K562 (cell line): Measurements from ENCODE around the gene NTN1. TPM values are rescaled to one million over a fixed set of nuclear protein-coding genes. Genes with fewer than 3 reads are reported as not detected.

Source experiments
- ATAC-seq: fragments of 200-7000 bp; cut with Tn5 transposase; 3 replicates; pipeline ENCODE4 v1.9.1; 2020; ENCODE audit warnings: moderate library complexity
- BruUV-seq: library from RNA; stranded (reverse); fragments of 400-500 nt; replicated peaks from 2 replicates; lab custom pipeline; 2021; lab: Mats Ljungman, UMichigan
- CTCF ChIA-PET: fragments of 300-600 bp; formaldehyde crosslinking; extraction: SDS; loops from one replicate; lab custom pipeline; 2021; ENCODE audit warnings: low intra/inter-chr PET ratio; lab: Yijun Ruan, JAX
- POLR2A ChIA-PET: fragments of 300-600, 350-650 bp; sonication (Branson Sonifier 250); formaldehyde crosslinking; extraction: SDS; loops from one replicate; lab custom pipeline; 2021; ENCODE audit warnings: antibody characterized with exemption, inconsistent platforms; lab: Yijun Ruan, JAX
- DNase-seq, 4 experiments: peaks; one replicate each; pipeline versions ENCODE4 v3.0.0 to v3.0.0-alpha.2; 2011 to 2018; ENCODE audit warnings: low spot score in 3 of 4, mixed read lengths in 3 of 4; ENCODE audit errors: extremely low read depth in 1 of 4
- FAIRE-seq: peaks from 2 replicates; lab custom pipeline; 2011; peaks lifted over from hg19 to GRCh38; lab: Jason Lieb, UNC
- H2AFZ ChIP-seq: 2 replicates; pipeline ENCODE4 v1.6.0; 2011; ENCODE audit warnings: low read depth, low read length, control low read depth, inconsistent platforms
- H3K27ac ChIP-seq: fragments of 200-600 bp; 3 replicates; pipeline ENCODE4 v1.8.0; 2011; ENCODE audit warnings: low read depth, mild to moderate bottlenecking, control low read depth, inconsistent platforms, low read length, moderate library complexity, mixed read lengths; ENCODE audit errors: extremely low read depth
- H3K27me3 ChIP-seq, 2 experiments: fragments of 300-600 bp in 1 of 2; 2 replicates in 1 of 2; 3 replicates in 1 of 2; pipeline versions ENCODE4 v1.6.0 to v1.8.0; 2011; ENCODE audit warnings: inconsistent platforms in 2 of 2, low read length in 2 of 2, mild to moderate bottlenecking in 1 of 2, mixed read lengths in 1 of 2, moderate library complexity in 1 of 2; ENCODE audit not compliant: control insufficient read depth in 2 of 2, insufficient read depth in 2 of 2
- H3K36me3 ChIP-seq: fragments of 300-600 bp; 3 replicates; pipeline ENCODE4 v1.8.0; 2011; ENCODE audit warnings: mild to moderate bottlenecking, low read length, inconsistent platforms; ENCODE audit not compliant: control insufficient read depth, insufficient read depth
- H3K4me1 ChIP-seq, 2 experiments: fragments of 200-600 bp in 1 of 2; replicated peaks in 1 of 2; 2 replicates in 1 of 2; 3 replicates in 1 of 2; pipeline versions ENCODE4 v1.5.1 to v1.8.0; 2011; ENCODE audit warnings: inconsistent platforms in 2 of 2, low read length in 2 of 2, mild to moderate bottlenecking in 1 of 2, mixed read lengths in 1 of 2, moderate library complexity in 1 of 2; ENCODE audit not compliant: control insufficient read depth in 2 of 2, insufficient read depth in 2 of 2
- H3K4me2 ChIP-seq: 2 replicates; pipeline ENCODE4 v1.6.1; 2011; ENCODE audit warnings: low read length, control low read depth, inconsistent platforms, mixed read lengths; ENCODE audit not compliant: insufficient read depth
- H3K4me3 ChIP-seq: fragments of 200-600 bp; sonication (generic), shearing (Covaris generic); 2 replicates; pipeline ENCODE4 v1.5.1; 2016; ENCODE audit warnings: control low read depth, inconsistent platforms
- H3K79me2 ChIP-seq: fragments of 200-600 bp; 3 replicates; pipeline ENCODE4 v1.8.0; 2011; ENCODE audit warnings: low read length, inconsistent platforms; ENCODE audit not compliant: control insufficient read depth, insufficient read depth
- H3K9ac ChIP-seq, 2 experiments: 2 replicates each; pipeline versions ENCODE4 v1.6.0 to v1.6.1; 2011; ENCODE audit warnings: low read depth in 2 of 2, low read length in 2 of 2, control low read depth in 1 of 2, inconsistent platforms in 1 of 2, mild to moderate bottlenecking in 1 of 2, mixed read lengths in 1 of 2; ENCODE audit not compliant: insufficient read depth in 1 of 2
- H3K9me1 ChIP-seq: one replicate; pipeline ENCODE4 v1.6.0; 2011; ENCODE audit warnings: inconsistent platforms, mild to moderate bottlenecking, low read length, moderate library complexity; ENCODE audit not compliant: control insufficient read depth, insufficient read depth
- H3K9me3 ChIP-seq: replicated peaks from 2 replicates; pipeline ENCODE4 v1.5.1; 2011; ENCODE audit warnings: low read depth, low read length, inconsistent platforms; ENCODE audit not compliant: control insufficient read depth, insufficient read depth
- H4K20me1 ChIP-seq: replicated peaks from 2 replicates; pipeline ENCODE4 v1.6.1; 2011; ENCODE audit warnings: low read length, inconsistent platforms, mixed read lengths; ENCODE audit not compliant: control insufficient read depth, insufficient read depth
- HDAC8 ChIP-seq: fragments of 450-650 bp; IDR thresholded peaks from 2 replicates; pipeline ENCODE4 v1.6.1; 2016; ENCODE audit warnings: mild to moderate bottlenecking, missing genetic modification characterization, moderate library complexity, missing compliant biosample characterization
- KDM1A ChIP-seq, 2 experiments: fragments of 450-650 bp; IDR thresholded peaks; 2 replicates each; pipeline ENCODE4 v1.6.1; 2016; ENCODE audit warnings: mild to moderate bottlenecking in 2 of 2
- MAFG ChIP-seq: fragments of 450-650 bp; conservative IDR thresholded peaks from 2 replicates; pipeline ENCODE4 v1.6.1; 2016; ENCODE audit warnings: missing genetic modification characterization, missing compliant biosample characterization
- MAZ ChIP-seq, 2 experiments: fragments of 450-650 bp in 1 of 2; sonication (generic) in 1 of 2; formaldehyde crosslinking; IDR thresholded peaks in 1 of 2; conservative IDR thresholded peaks in 1 of 2; 2 replicates each; pipeline versions ENCODE4 v1.4.0 to v1.5.0; 2020; ENCODE audit warnings: mild to moderate bottlenecking in 1 of 2, missing genetic modification reagents in 1 of 2
- NONO ChIP-seq, 2 experiments: fragments of 200-400 bp in 1 of 2; fragments of 450-650 bp in 1 of 2; formaldehyde crosslinking in 1 of 2; IDR thresholded peaks; 2 replicates each; pipeline ENCODE4 v1.6.1; 2017; ENCODE audit warnings: low read depth in 2 of 2, mild to moderate bottlenecking in 2 of 2, moderate library complexity in 2 of 2, low read length in 1 of 2
- PRMT5 ChIP-seq: sonication (generic); formaldehyde crosslinking; IDR thresholded peaks from 2 replicates; pipeline ENCODE4 v1.5.0; 2020; ENCODE audit warnings: missing genetic modification reagents
- SP1 ChIP-seq: sonication (generic); formaldehyde crosslinking; IDR thresholded peaks from 2 replicates; pipeline ENCODE4 v1.8.1; 2022; ENCODE audit warnings: mild to moderate bottlenecking, missing genetic modification reagents
- U2AF2 ChIP-seq: fragments of 200-400 bp; formaldehyde crosslinking; optimal IDR thresholded peaks from 2 replicates; pipeline ENCODE3; 2017; ENCODE audit warnings: low read depth, mild to moderate bottlenecking, low read length
- ZBED1 ChIP-seq: IDR thresholded peaks from 2 replicates; pipeline ENCODE4 v1.6.1; 2014
- ZBTB7A ChIP-seq: IDR thresholded peaks from 2 replicates; pipeline ENCODE4 v1.6.1; 2011; ENCODE audit warnings: low read depth, mild to moderate bottlenecking, low read length, moderate library complexity, borderline replicate concordance; ENCODE audit not compliant: control insufficient read depth
- ZNF23 ChIP-seq: fragments of 250-450 bp; sonication (Bioruptor Pico); IDR thresholded peaks from 2 replicates; pipeline ENCODE4 v1.4.0; 2020; ENCODE audit warnings: mild to moderate bottlenecking
- ZNF408 ChIP-seq: fragments of 250-450 bp; sonication (Bioruptor Pico); IDR thresholded peaks from 2 replicates; pipeline ENCODE4 v1.4.0; 2020; ENCODE audit warnings: low read depth, mild to moderate bottlenecking, moderate library complexity
- ZNF707 ChIP-seq: fragments of 250-450 bp; sonication (Bioruptor Pico); conservative IDR thresholded peaks from 2 replicates; pipeline ENCODE4 v1.8.0; 2022; ENCODE audit warnings: inconsistent platforms, mild to moderate bottlenecking, moderate library complexity
- WGBS: fragments of 100-300 bp; shearing (Covaris generic); methylation state at CpG from one replicate; pipeline ENCODE4 v1.1.6; 2016; ENCODE audit warnings: low coverage, mixed read lengths; ENCODE audit not compliant: insufficient coverage; ENCODE audit errors: missing lambda C conversion rate; 5-methylcytosine and 5-hydroxymethylcytosine counted together
- in situ Hi-C: fragments of 300-500 bp; cut with MboI; formaldehyde crosslinking; loops from 4 replicates; pipeline ENCODE4 v1.15.0; 2018; ENCODE audit warnings: inconsistent platforms, mixed read lengths
- intact Hi-C: fragments of 100-400 bp; cut with micrococcal nuclease; formaldehyde crosslinking; loops from 2 replicates; pipeline ENCODE4 v1.14.2; 2022
- polyA plus RNA-seq, 8 experiments: library from polyadenylated mRNA; depleted of rRNA in 4 of 8; stranded (reverse) in 5 of 8; unstranded in 3 of 8; fragments of >200 nt; fragmentation: Nextera tagmentation in 2 of 8; fragmentation: Illumina TruSeq in 1 of 8; extraction: Ambion mirVana in 2 of 8; extraction: Trizol in 1 of 8; gene quantifications; 2 replicates each; pipeline versions ENCODE4 v1.2.1 to v1.2.3, GENCODE V29; 2011 to 2014; ENCODE audit warnings: inconsistent platforms in 1 of 8, missing spikeins in 1 of 8
- total RNA-seq, 7 experiments: library from RNA; depleted of rRNA in 6 of 7; stranded (reverse); fragments of >200 nt in 6 of 7; fragmentation: Illumina TruSeq in 2 of 7; extraction: Trizol in 2 of 7; gene quantifications; 2 replicates each; pipeline versions ENCODE4 v1.2.1 to v1.2.3, GENCODE V29; 2011 to 2021; ENCODE audit warnings: low replicate concordance in 1 of 7
- TF ChIP-seq, protein P1 (sequence below): sonication (generic); formaldehyde crosslinking; IDR thresholded peaks from 2 replicates; pipeline ENCODE4 v1.8.0; 2022; ENCODE audit warnings: missing genetic modification reagents, mild to moderate bottlenecking, moderate library complexity, borderline replicate concordance
- TF ChIP-seq, protein P2 (sequence below): fragments of 450-650 bp; formaldehyde crosslinking; IDR thresholded peaks from 2 replicates; pipeline ENCODE4 v1.4.0; 2020; ENCODE audit warnings: mild to moderate bottlenecking, moderate library complexity
- TF ChIP-seq, protein P3 (sequence below): fragments of 250-450 bp; sonication (Bioruptor Pico); IDR thresholded peaks from 2 replicates; pipeline ENCODE4 v1.8.0; 2022; ENCODE audit warnings: inconsistent platforms
- TF ChIP-seq, protein P4 (sequence below): IDR thresholded peaks from 2 replicates; pipeline ENCODE4 v1.6.1; 2016; ENCODE audit warnings: missing genetic modification characterization, missing compliant biosample characterization

The NTN1 gene
- total and polyA plus RNA-seq, 9 of the 15 experiments (the other 6 are each of a cell fraction or from before 2014, with no cell fraction given) = 0.02 TPM; not detected in 8

DNA sequence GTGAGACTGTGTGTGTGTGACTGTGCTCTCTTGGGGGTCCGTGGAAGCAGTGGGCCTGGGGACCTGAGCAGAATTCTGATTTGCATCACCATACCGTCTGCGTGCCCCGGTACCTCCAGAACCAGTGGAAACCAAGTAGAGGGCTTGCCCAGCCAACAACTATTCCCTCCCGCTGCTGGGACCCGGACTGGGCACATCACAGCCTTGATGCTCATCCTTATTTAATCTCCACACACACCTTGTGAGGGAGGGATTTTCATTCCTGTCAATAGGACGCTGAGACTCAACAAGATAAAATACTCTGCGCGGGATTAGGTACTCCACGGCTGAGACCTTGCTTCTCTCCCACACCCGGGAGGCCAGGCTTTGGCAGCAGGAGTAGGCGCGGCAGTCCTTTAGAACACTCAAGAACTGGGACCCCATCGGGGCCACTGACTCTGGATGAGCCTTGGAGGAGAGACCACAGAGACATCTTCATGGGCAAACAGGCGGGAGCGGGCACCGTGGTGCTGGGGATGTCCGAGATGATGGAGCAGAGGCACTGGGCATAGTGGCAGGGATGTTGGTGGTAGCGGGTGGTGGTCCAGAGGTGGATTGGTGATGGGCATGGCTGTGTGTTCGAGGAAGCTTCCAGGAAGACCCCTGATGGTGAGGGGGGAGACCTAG, 208.0 kb downstream of the NTN1 start:
- 2% methylated on average over 15 of the region's 20 CpGs for WGBS
- no peaks in the 10 kb centered on the region for H3K36me3 ChIP-seq
- no peaks in the 10 kb centered on the region for H4K20me1 ChIP-seq
- H3K79me2 ChIP-seq = no peaks in the 10 kb centered on the region
- ATAC-seq (no peak), FAIRE-seq (no peak), DNase-seq (no peak)
- no peak overlapping the region for H3K9ac ChIP-seq
- ChIA-PET CTCF (no interaction called here), POLR2A (no interaction called here)
- no peak overlapping the region for H3K4me2 ChIP-seq
- H3K9me3 ChIP-seq = no peaks in the 10 kb centered on the region
- no peak overlapping the region for H2AFZ ChIP-seq
- H3K4me3 ChIP-seq = no peak overlapping the region
- H3K27ac ChIP-seq = no peak overlapping the region
- peaks cover 0 to 18% of the 10 kb centered on the region in 2 experiments; a peak in 2 of 5 replicates for H3K27me3 ChIP-seq
- no peaks in the 10 kb centered on the region for H3K9me1 ChIP-seq
- H3K4me1 ChIP-seq = peaks cover 0 to 3% of the 10 kb centered on the region in 2 experiments; a peak in 2 of 5 replicates
- intact Hi-C loops (no loop called here), in situ Hi-C loops (no loop called here)
- BruUV-seq = no TSS peak
- TF ChIP-seq ZNF23 = no peak
- TF ChIP-seq, protein P1, sequence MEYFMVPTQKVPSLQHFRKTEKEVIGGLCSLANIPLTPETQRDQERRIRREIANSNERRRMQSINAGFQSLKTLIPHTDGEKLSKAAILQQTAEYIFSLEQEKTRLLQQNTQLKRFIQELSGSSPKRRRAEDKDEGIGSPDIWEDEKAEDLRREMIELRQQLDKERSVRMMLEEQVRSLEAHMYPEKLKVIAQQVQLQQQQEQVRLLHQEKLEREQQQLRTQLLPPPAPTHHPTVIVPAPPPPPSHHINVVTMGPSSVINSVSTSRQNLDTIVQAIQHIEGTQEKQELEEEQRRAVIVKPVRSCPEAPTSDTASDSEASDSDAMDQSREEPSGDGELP (CRISPR knock-in tag) = no peak
- TF ChIP-seq ZBED1 = no peak
- no peak for TF ChIP-seq NONO (IDR thresholded peaks at IDR 0.05; ENCODE audit: low read depth in 2 of 2, low read length in 1 of 2)
- TF ChIP-seq MAFG (tag) = no peak
- TF ChIP-seq PRMT5 (CRISPR knock-in tag) = no peak
- no peak for TF ChIP-seq KDM1A (IDR thresholded peaks at IDR 0.05)
- no peak for TF ChIP-seq ZBTB7A
- TF ChIP-seq ZNF408 = no peak
- no peak for TF ChIP-seq HDAC8 (tag)
- no peak for TF ChIP-seq SP1 (CRISPR knock-in tag)
- no peak for TF ChIP-seq U2AF2
- TF ChIP-seq, protein P2, sequence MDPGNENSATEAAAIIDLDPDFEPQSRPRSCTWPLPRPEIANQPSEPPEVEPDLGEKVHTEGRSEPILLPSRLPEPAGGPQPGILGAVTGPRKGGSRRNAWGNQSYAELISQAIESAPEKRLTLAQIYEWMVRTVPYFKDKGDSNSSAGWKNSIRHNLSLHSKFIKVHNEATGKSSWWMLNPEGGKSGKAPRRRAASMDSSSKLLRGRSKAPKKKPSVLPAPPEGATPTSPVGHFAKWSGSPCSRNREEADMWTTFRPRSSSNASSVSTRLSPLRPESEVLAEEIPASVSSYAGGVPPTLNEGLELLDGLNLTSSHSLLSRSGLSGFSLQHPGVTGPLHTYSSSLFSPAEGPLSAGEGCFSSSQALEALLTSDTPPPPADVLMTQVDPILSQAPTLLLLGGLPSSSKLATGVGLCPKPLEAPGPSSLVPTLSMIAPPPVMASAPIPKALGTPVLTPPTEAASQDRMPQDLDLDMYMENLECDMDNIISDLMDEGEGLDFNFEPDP (CRISPR knock-in tag) = no peak
- TF ChIP-seq, protein P3, sequence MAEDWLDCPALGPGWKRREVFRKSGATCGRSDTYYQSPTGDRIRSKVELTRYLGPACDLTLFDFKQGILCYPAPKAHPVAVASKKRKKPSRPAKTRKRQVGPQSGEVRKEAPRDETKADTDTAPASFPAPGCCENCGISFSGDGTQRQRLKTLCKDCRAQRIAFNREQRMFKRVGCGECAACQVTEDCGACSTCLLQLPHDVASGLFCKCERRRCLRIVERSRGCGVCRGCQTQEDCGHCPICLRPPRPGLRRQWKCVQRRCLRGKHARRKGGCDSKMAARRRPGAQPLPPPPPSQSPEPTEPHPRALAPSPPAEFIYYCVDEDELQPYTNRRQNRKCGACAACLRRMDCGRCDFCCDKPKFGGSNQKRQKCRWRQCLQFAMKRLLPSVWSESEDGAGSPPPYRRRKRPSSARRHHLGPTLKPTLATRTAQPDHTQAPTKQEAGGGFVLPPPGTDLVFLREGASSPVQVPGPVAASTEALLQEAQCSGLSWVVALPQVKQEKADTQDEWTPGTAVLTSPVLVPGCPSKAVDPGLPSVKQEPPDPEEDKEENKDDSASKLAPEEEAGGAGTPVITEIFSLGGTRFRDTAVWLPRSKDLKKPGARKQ (CRISPR knock-in tag) = no peak
- TF ChIP-seq, protein P4, sequence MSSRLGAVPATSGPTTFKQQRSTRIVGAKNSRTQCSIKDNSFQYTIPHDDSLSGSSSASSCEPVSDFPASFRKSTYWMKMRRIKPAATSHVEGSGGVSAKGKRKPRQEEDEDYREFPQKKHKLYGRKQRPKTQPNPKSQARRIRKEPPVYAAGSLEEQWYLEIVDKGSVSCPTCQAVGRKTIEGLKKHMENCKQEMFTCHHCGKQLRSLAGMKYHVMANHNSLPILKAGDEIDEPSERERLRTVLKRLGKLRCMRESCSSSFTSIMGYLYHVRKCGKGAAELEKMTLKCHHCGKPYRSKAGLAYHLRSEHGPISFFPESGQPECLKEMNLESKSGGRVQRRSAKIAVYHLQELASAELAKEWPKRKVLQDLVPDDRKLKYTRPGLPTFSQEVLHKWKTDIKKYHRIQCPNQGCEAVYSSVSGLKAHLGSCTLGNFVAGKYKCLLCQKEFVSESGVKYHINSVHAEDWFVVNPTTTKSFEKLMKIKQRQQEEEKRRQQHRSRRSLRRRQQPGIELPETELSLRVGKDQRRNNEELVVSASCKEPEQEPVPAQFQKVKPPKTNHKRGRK = no peak
- TF ChIP-seq ZNF707 (CRISPR knock-in tag) = no peak
- no peak for TF ChIP-seq MAZ (CRISPR knock-in tag; conservative IDR thresholded peaks at IDR 0.05 in 1 of 2, IDR thresholded peaks at IDR 0.05 in 1 of 2)
